T-helper 1 cell treated with Interleukin-12 subunit alpha and Interleukin-12 subunit beta and Interleukin-4 antibody, amounts not matched to agents 30 ng/mL and 1 ng/mL, for 36 hours (primary cell): ENCODE measurements around the gene AFF3. TPM values are rescaled to one million over a fixed set of nuclear protein-coding genes. Genes with fewer than 3 reads are reported as not detected.

Experiments used
- intact Hi-C: fragments of 100-400 bp; cut with micrococcal nuclease; formaldehyde crosslinking; loops from one replicate; pipeline ENCODE4 v1.15.1; 2024
- total RNA-seq: library from RNA; stranded (reverse); gene quantifications from 2 replicates; pipeline ENCODE4 v1.2.3, GENCODE V29; 2022

The AFF3 gene
- total RNA-seq, 1 donor from 2014 or later, result 1.2 TPM

- intact Hi-C loops, result no loop called here
Measured at GRCh38 chr2:99565227-99565626, 577.2 kb downstream of the AFF3 start.

DNA sequence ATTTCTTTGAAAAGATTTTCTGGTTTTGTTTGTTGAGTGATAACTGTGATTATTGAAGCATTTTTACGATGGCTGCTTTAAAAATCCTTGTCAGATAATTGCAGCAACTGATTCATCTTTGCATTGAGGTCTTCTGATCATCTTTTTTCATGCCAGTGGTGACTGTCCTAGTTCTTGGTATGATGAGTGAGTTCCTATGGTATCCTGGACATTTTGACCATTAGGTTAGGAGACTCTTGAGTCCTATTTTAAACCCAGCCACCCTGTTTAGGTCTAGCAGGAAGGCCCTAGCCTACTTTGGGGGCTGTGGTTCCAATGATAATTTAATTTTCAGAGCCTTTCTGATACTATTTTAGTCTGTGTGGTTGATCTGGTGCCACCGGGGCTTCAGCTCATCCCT is 579.9 kb downstream of the AFF3 start:
- intact Hi-C loops, result no loop called here

DNA sequence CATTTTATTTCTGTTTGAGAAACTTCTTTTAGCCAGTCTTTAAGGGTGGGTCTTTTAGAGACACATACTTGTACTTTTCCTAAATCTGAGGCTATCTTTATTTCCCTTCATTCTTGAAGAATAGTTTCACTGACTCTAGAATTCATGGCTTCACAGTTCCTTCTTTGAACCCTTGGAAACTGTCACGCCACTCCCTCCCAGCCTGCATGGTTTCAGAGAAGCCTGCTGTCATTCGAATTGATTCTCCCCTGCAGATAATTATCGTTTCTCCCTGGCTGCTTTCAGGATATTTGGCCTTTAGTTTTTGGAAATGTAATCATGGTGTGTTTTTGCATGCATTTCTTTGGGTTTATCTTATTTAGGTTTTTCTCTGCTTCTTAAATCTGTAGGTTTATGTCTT is 580.6 kb downstream of the AFF3 start:
- intact Hi-C loops, result no loop called here

GRCh38 chr2:99559075-99559662 is 583.2 kb downstream of the AFF3 start:
- intact Hi-C loops, result loop anchor here (1.0 to 5.0 kb wide), 4 partner anchors 258 to 822 kb away; no protein-coding TSS in a partner anchor

- intact Hi-C loops, result loop anchor here (5.0 kb wide), 2 partner anchors 262 to 707 kb away; no protein-coding TSS in a partner anchor
Measured at GRCh38 chr2:99555404-99555803, 587.0 kb downstream of the AFF3 start.

DNA sequence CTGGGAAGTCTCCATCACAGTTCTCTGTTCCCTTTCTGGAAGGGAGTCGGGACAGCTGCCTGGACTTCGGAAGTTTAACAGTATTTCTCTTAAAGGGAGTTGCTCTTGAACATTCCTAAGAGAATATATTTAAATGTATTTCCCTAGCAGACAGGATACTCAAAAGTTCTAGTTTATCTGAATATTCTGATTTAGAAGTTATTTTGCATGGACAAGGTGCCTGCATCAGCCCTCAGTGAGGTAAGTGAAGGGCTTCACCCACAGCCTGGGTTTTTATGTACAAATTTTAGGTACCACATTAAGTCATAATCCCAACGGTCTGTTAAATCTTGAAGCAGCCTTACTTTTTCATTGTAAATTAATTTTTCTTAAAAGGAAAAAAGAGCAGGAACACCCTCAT is 587.5 kb downstream of the AFF3 start:
- intact Hi-C loops, result loop anchor here (5.0 kb wide), 2 partner anchors 262 to 707 kb away; no protein-coding TSS in a partner anchor

- intact Hi-C loops, result no loop called here
Measured at GRCh38 chr2:99554238-99554637, 588.2 kb downstream of the AFF3 start.

- intact Hi-C loops, result no loop called here
Measured at GRCh38 chr2:99552529-99552928, 589.9 kb downstream of the AFF3 start.

DNA sequence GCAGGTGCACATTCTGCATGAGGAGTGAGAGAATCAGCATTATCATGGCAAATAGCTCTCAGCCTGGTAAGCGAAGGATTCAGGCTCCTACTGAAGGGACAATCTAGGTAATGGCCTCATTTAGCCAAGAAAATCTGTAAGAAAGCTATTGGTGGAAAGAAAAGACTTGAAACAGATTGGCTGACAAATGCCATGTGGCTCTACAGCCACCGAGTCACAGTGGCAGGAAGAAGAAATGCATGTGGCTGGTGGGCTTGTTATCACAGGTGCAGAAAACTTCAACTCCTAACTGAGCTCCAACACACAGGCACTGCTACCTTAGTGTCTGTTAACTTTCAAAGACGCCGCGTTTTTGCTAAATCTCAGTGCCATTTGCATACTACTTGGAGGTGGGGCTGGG is 592.0 kb downstream of the AFF3 start:
- intact Hi-C loops, result no loop called here

DNA sequence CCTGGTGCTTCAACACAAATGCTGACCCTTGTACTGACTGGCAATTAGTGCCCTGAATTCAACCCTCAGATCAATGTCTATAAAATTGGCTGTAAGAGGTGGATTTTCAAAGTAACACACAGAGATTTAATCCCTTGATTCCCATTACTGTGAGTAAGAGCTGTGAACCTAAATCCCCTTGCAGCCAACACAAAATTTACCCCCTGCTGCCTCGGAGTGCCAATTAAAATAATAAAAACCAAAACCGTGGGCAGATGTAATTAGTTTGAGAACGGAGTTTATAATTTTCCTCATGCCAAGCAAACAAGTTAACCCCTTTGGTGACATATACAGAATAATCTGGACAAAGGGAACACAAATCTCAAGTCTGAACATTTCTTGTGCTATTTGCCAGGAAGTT is 596.8 kb downstream of the AFF3 start:
- intact Hi-C loops, result no loop called here

- intact Hi-C loops, result no loop called here
Measured at GRCh38 chr2:99545066-99545465, 597.3 kb downstream of the AFF3 start.

GRCh38 chr2:99544608-99545007 is 597.8 kb downstream of the AFF3 start:
- intact Hi-C loops, result no loop called here

DNA sequence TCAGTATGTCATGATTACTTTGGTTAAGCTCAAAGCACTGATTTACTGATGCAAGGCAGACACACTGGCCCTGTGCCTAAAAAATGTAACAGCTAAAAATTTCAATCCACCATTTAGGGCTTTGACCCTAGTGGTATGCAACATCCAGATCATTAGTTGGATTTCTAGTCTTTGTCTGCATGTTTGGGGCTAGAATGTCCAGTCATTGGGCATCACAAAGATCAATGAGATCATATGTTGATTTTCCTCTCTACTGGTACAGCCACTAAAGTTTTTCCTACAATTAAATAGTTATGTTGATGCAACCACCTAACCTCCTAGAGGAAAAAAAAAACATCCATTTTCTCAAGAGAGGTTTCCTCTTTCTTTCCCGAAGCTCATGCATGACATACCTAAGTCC is 599.1 kb downstream of the AFF3 start:
- intact Hi-C loops, result no loop called here

GRCh38 chr2:99537910-99538485 is 604.4 kb downstream of the AFF3 start:
- intact Hi-C loops, result no loop called here

DNA sequence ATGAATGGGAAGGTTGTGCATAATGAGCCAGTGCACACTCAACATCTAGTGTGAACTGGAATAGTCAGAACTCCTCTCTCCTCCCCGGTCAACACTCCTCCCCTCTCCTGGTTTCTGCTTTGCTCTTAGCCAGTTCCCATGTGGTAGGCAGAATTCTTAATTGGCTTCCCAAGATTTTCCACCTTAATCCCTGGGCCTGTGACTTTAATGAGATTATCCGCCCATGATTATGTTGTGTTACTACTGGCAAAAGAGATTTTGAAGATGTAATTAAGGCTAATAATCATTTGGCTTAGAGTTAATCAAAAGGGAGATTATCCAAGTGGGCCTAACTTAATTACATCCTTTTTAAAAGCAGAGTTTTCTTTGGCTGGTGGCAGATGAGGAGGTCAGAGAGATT is 618.3 kb downstream of the AFF3 start:
- intact Hi-C loops, result no loop called here

DNA sequence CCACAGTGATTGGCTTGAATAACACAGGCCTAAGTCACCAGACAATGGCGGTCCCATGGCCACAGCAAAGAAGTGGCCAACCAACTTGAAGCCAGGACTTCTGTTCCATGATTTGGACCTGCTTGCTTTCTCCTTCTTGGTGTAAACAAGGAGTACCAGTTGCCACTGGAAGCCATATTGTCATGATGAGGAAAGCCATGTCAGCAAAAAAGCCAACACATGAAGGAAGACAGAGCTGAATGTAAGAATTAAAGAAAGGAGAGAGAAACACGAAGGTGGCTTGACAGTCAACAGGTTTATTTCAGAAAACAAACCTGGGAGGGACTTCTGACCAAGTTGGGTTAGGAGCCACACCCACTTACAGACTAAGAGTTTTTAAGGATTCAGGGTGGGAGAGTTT is 620.2 kb downstream of the AFF3 start:
- intact Hi-C loops, result no loop called here

- intact Hi-C loops, result no loop called here
Measured at GRCh38 chr2:99520813-99521212, 621.6 kb downstream of the AFF3 start.

GRCh38 chr2:99520195-99520594 is 622.2 kb downstream of the AFF3 start:
- intact Hi-C loops, result no loop called here

DNA sequence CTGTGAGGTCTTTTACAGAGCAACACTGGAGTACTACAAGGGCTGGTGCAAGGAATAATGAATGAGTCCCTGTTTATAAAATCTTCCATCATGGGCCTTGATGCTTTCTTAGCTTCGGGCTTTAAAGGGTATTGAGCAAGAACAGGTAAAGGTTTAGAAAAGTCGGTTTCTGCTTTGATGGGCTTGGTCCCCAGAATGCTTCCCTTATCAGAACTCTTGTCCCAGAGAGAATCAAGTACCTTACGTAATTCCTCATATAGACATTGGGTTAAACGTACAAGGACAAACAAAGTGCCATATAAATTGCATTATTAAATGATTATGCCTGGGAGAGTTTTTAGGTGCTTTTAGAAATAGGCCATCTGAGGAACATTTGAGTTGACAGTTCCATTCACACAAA is 628.0 kb downstream of the AFF3 start:
- intact Hi-C loops, result no loop called here

- intact Hi-C loops, result no loop called here
Measured at GRCh38 chr2:99512181-99512591, 630.2 kb downstream of the AFF3 start.

DNA sequence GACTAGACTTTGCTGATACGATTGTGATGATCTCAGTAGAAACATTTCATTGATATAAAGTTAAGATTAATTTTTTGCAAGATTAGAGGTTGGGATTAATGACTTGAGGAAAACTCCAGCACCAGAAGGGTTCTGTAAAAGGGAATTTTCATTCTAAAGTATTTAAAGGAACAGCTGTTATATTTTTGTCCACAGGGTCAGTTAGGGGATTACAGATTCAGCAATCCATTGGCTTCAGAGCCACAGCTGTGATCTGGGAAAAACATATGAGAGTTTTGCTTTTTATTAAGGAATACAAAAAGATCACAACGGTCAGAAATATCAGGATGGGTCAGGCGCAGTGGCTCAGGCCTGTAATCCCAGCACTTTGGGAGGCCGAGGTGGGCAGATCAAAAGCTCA is 633.0 kb downstream of the AFF3 start:
- intact Hi-C loops, result no loop called here

GRCh38 chr2:99507937-99508818 is 634.2 kb downstream of the AFF3 start:
- intact Hi-C loops, result no loop called here
